Body of pancreas (tissue), 4 donors: ENCODE results near the gene GNB1L.

ENCODE experiments used
- POLR2A ChIP-seq, 3 donors: fragments of 450-650 bp; IDR thresholded peaks; one replicate each; pipeline ENCODE4 v1.6.1; 2016; ENCODE audit warnings: antibody characterized with exemption in 3 of 3, mild to moderate bottlenecking in 2 of 3
- TF ChIP-seq, protein P1 (sequence below), 7 experiments: fragments of 450-650 bp in 4 of 7; fragments of 200-600 bp in 3 of 7; sonication (generic) in 3 of 7; IDR thresholded peaks; one replicate each; pipeline ENCODE4 v1.5.1; 2016 to 2019; ENCODE audit warnings: antibody characterized with exemption in 7 of 7

GRCh38 chr22:19747551-19747950, 107.1 kb downstream of the GNB1L start:
- TF ChIP-seq, protein P1, sequence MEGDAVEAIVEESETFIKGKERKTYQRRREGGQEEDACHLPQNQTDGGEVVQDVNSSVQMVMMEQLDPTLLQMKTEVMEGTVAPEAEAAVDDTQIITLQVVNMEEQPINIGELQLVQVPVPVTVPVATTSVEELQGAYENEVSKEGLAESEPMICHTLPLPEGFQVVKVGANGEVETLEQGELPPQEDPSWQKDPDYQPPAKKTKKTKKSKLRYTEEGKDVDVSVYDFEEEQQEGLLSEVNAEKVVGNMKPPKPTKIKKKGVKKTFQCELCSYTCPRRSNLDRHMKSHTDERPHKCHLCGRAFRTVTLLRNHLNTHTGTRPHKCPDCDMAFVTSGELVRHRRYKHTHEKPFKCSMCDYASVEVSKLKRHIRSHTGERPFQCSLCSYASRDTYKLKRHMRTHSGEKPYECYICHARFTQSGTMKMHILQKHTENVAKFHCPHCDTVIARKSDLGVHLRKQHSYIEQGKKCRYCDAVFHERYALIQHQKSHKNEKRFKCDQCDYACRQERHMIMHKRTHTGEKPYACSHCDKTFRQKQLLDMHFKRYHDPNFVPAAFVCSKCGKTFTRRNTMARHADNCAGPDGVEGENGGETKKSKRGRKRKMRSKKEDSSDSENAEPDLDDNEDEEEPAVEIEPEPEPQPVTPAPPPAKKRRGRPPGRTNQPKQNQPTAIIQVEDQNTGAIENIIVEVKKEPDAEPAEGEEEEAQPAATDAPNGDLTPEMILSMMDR (IDR thresholded peaks at IDR 0.05), result no peak
- no peak for TF ChIP-seq POLR2A (IDR thresholded peaks at IDR 0.05)
